Limb (tissue), 2 donors: ENCODE results near the gene PLSCR4.
"Not testable (repeated sequence)": the region's sequence is repeated elsewhere in the genome, so short reads cannot be mapped to it uniquely, and the experiment has no call there.

Source experiments
- DNase-seq, 2 donors: peaks; one replicate each; pipeline ENCODE4 v3.0.0-alpha.2; 2016; ENCODE audit errors: extremely low spot score in 2 of 2

PLSCR4 gene

DNA sequence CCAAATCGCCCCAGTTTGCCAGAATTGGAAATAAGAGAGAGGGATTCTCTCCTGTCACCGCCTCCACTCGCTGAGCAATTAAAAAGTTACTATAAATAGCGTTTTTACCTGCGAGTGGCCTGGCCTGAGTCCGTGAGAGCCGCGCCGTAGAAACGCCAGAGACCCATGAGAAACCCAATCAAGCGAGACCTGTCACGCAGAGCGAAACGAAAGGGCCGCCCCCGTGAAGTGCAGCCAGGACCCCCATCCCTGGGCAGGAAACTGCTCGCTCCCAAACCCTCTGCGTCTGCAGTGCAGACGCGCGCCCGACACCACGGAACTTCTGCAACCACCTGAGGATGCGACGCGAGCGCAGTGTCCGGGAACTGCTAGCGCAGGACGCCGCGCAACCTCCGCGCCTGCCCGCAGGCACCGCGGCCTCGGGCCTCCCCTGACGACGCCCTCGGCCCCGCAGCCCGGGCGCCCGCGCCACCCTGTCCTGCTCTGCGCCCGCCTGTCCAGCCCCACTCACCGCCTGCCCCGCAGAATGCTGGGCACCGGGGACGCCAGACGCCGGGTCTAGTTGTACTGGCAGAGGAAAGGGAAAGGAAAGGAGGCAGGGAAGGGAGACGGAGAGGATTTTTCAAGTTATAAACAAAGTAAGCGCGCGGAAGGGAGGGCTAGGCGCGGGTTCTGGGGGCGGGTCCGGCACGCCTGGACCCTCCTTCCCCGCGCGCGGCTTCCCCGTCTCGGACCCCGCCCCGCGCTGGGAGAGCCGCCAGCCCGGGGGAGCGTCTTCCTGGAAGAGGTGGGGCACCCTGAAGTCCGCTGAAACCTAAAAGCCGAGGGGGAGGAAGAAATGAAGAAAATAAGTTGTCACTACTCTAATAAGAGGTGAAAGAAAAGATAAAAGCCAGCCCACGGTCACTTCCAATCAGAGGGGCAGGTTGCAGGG is at the start of gene PLSCR4:
Gene PLSCR4, minus strand, starts transcription at position 657 of the 934 bp plus-strand sequence. CDS start 29,034 bp downstream, outside the sequence.
- DNase-seq: peak; percentile 79 to 88

- not testable (repeated sequence) for DNase-seq
Measured at GRCh38 chr3:146293401-146293800, 42.5 kb upstream of the PLSCR4 start.

GRCh38 chr3:146283781-146284445 is 33.0 kb upstream of the PLSCR4 start:
- no peak for DNase-seq

DNA sequence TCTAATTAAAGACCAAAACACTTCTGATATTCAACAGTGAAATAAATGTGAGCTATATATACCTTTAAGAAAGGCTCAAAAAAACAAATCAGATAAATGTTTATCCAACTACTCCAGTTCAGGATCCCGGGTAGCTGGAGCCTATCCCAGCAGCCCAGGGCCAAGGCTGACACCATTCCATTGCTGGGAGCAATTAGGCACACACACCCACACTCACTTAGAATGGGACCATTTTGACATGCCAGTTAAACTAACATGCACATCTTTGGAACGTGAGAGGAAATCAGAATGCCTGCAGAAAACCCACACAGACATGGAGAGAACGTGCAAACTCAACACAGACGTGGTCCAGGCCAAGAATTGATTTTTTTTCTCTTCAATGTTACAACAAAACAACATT is 30.0 kb upstream of the PLSCR4 start:
- DNase-seq: no peak

DNA sequence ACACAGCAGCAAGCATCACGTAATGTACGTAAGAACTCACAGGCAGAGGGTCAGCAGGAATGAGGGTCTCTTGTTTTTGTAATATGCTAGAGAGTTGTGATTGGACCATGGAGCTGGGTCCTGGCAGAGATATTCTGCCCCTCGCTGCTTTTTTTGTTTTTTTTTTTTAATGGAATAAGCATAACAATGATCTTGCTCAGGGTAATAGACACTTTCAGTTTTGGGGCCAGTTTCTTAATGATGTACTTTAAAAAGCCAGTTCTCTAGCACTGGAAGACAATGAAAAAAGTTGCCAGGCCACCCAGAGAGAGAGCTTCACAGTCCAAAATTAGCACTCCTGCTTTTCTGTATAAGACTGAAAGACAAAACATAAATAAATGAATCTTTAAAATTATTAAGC is 29.0 kb upstream of the PLSCR4 start:
- no peak for DNase-seq

DNA sequence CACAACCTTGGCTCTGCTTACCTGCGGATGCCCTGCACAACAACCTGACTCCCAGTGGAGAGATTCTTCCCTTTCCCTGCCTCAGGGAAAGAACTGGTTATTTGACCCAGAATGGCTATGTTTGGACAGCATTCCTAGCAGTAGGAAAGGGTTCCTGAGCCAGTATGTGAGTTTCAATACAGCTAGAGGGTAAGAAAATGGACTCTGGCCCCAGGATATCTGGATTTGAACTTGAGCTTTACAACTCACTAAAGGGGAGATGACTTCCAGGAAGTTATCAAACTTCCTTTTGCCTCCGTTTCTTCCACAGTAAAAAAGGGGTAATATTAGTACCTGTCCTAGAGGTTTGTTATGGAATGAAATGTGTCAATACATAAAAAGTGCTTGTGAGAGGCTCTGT is 28.1 kb upstream of the PLSCR4 start:
- no peak for DNase-seq

GRCh38 chr3:146277953-146278631 is 27.2 kb upstream of the PLSCR4 start:
- DNase-seq: peak in 1 of 2 donors; percentile 75

- no peak for DNase-seq
Measured at GRCh38 chr3:146275476-146275875, 24.6 kb upstream of the PLSCR4 start.

DNA sequence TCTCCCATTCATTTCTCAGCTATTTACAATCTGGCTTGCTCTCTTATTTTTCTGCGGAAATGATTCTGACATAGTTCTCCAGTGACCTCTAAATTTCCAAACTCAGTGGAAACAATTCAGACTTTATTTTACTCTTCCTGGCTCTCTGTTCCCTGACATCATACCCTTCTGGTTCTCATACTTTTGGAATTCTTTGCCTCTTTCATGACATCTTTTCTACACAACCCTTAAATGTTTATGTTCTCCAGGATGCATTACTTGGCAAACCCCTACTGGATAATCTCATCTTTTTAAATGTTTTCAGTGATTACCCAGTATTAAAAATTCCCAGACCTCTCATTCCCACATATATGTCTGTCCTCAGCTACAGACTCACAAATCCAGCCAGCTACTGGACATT is 23.9 kb upstream of the PLSCR4 start:
- DNase-seq: peak in 1 of 2 donors; percentile 87

GRCh38 chr3:146273721-146274407 is 23.0 kb upstream of the PLSCR4 start:
- no peak for DNase-seq

DNA sequence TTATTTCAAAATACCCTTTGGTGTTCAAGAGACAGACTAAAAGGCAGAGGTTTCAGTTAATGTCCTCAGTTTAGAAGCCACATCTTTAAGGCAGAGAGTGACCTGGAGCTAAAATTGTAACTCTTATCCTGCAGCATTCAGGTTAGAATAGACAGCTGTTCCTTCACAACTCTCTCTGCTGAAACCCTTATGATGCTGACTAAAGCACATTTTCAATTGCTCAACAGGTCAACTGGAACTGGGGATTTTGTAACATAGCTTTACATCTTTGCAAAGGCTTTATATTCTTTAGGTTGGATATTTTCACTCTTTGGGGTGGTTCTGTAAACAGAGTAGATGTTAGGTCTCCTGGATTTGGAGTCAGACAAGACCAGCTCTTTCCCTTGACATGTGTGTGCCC is 20.3 kb upstream of the PLSCR4 start:
- no peak for DNase-seq

- no peak for DNase-seq
Measured at GRCh38 chr3:146269271-146269670, 18.4 kb upstream of the PLSCR4 start.

GRCh38 chr3:146268535-146269219 is 17.8 kb upstream of the PLSCR4 start:
- no peak for DNase-seq

- DNase-seq: no peak
Measured at GRCh38 chr3:146265720-146266119, 14.8 kb upstream of the PLSCR4 start.

- DNase-seq: no peak
Measured at GRCh38 chr3:146262371-146263110, 11.6 kb upstream of the PLSCR4 start.

DNA sequence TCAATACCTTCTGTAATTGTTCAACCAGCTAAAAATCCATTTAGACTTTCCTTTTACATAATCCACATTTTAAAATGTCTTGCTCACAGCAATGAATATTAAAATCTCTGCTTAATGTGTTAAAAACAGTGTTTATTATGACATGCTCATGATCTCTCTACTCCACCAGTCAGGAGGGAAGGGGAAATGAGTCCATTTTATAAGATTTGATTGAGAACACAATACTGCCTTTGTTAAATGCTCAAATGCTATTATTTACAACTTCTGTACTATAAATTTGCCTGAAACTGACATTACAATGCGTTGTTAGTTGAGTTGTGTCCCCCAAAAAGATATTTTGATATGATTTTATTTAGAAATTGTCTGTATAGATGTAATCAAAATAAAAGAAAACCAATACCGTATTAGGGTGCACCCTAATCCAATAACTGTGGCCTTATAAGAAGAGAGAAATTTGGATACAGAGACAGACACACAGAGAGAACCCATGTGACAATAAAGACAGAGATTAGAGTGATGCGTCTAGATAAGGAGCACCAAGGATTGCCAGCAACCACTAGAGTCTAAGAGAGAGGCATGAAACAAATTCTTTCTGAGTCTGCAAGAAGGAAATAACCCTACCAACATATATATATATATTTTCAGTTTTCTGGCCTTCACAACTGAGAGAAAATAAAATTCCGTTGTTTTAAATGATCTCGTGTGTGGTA is 9.1 kb upstream of the PLSCR4 start:
- no peak for DNase-seq

DNA sequence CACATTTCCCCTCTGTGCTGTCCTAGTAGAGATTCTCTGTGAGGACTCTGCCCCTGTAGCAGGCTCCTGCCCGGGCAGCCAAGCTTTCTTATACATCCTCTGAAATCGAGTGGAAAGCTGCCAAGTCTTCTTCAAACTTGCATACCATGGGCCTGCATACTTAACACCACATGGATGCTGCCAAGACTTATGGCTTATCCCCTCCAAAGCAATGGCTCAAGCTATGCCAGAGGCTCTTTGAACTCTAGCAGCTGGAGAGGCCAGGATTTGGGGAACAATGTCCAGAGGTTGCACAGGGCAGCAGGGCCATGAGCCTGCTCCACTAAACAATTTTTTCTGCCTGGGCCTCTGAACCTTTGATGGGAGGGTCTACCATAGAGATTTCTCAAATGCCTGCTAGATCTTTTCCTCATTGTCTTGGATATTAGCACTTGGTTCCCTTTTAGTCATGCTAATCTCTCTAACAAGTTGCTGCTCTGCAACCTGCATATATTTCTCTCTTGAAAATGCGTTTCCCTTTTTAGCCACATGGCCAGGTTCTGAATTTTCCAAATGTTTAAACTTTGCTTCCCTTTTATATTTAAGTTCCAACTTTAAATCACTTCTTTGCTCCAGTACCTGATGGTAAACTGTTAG is 6.1 kb upstream of the PLSCR4 start:
- DNase-seq: no peak

DNA sequence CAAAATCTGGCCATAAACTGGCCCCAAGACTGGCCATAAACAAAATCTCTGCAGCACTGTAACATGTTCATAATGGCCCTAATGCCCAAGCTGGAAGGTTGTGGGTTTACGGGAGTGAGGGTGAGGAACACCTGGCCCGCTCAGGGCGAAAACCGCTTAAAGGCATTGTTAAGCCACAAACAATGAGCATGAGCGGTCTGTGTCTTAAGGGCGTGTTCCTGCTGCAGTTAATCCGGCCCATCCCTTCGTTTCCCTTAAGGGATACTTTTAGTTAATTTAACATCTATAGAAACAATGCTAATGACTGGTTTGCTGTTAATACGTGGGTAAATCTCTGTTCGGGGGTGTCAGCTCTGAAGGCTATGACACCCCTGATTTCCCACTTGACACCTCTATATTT is 1.5 kb upstream of the PLSCR4 start:
- not testable (repeated sequence) for DNase-seq

DNA sequence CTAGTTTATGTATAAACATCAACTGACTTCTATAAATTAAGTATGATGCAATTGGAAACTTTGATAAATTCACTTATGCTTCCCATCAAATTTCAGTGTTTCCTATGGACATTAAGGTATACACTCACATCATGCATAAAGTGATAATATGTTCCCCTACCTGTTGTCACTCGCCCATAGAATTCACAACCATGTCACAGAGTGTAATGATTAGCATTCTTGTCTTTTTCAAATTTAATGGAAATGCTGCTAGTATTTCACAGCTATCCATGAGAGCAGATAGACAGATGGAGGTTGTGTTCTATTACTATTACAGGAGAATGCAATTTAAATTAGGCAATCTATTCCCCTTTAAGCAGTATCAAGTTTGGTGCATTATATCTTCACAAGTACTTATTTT is 984 bp downstream of the PLSCR4 start:
- DNase-seq: no peak
